ENCODE data around the gene IFIT1B.

The IFIT1B gene

GRCh38 chr10:89391907-89392756 is 14.3 kb downstream of the IFIT1B start, which contains the start of gene IFIT1:
Gene IFIT1 (plus strand): TSS chr10:89392623. CDS start chr10:89392713, 90 bp downstream.
- H3K4me1 ChIP-seq (ENCODE audit: control insufficient read depth, insufficient read depth, low read length) = 0 out of 2 replicates have a peak, but pooled peaks cover 4% of the 10 kb centered on the region
- TF ChIP-seq BCL6B (tag by site-specific recombination; IDR thresholded peaks at IDR 0.05) (peak; percentile 74; the same call in 1 of the 2 replicates), ZNF394 (tag by site-specific recombination; IDR thresholded peaks at IDR 0.05; ENCODE audit: borderline replicate concordance) (no peak), ZNF214 (tag by site-specific recombination; IDR thresholded peaks at IDR 0.05; ENCODE audit: borderline replicate concordance) (no peak), ZBTB8A (tag by site-specific recombination; IDR thresholded peaks at IDR 0.05) (no peak), KLF9 (tag by site-specific recombination; IDR thresholded peaks at IDR 0.05; ENCODE audit: low read depth) (peak; percentile 52), ZNF654 (tag by site-specific recombination; IDR thresholded peaks at IDR 0.05; ENCODE audit: low read depth) (0 out of 2 replicates have a peak, but pooled peaks have one; percentile 1), ZNF350 (tag by site-specific recombination; IDR thresholded peaks at IDR 0.05) (peak; percentile 64; the same call in 1 of the 2 replicates), PRDM10 (tag by site-specific recombination; IDR thresholded peaks at IDR 0.05) (peak; percentile 75), KLF10 (tag by site-specific recombination; IDR thresholded peaks at IDR 0.05) (peak; percentile 79), PATZ1 (tag by site-specific recombination; IDR thresholded peaks at IDR 0.05) (0 out of 2 replicates have a peak, but pooled peaks have one; percentile 22), ZNF660 (tag by site-specific recombination; IDR thresholded peaks at IDR 0.05) (0 out of 2 replicates have a peak, but pooled peaks have one; percentile 12), ZNF416 (tag by site-specific recombination; IDR thresholded peaks at IDR 0.05) (no peak), ZNF366 (tag by site-specific recombination; conservative IDR thresholded peaks at IDR 0.05) (0 out of 2 replicates have a peak, but pooled peaks have one; percentile 16), ZNF335 (tag by site-specific recombination; conservative IDR thresholded peaks at IDR 0.05) (0 out of 2 replicates have a peak, but pooled peaks have one; percentile 16), ZNF341 (tag by site-specific recombination; IDR thresholded peaks at IDR 0.05; ENCODE audit: low read depth) (peak; percentile 67), PRDM4 (tag by site-specific recombination; IDR thresholded peaks at IDR 0.05) (peak; percentile 89), ZXDB (tag by site-specific recombination; IDR thresholded peaks at IDR 0.05) (peak; percentile 25; the same call in 1 of the 2 replicates), PRDM1 (tag by site-specific recombination; IDR thresholded peaks at IDR 0.05) (peak; percentile 35; the same call in 1 of the 2 replicates)
- H3K4me3 ChIP-seq (ENCODE audit: low read depth, low read length) = peak within 1 kb of the TSS; percentile 74
- H3K36me3 ChIP-seq (ENCODE audit: control insufficient read depth in 2 of 2, insufficient read depth in 1 of 2, low read length in 2 of 2) = no peaks in the 10 kb centered on the region
- H3K27ac ChIP-seq (ENCODE audit: extremely low read depth, low read depth, low read length) = peak within 1 kb of the TSS; percentile 40; the same call in 1 of the 2 replicates
- CTCF ChIA-PET = interaction anchor here (0.6 to 1.7 kb wide), 9 partner anchors 22 to 413 kb away, joined by 3 to 5 read pairs (median 3); partner anchors contain the start of gene IFIT5
- H3K9me3 ChIP-seq (ENCODE audit: control insufficient read depth, insufficient read depth, low read depth, low read length) = no peaks in the 10 kb centered on the region
- POLR2A ChIA-PET = interaction anchor here (0.5 to 1.2 kb wide), 10 partner anchors 10 to 401 kb away, joined by 3 to 9 read pairs (median 3); partner anchors contain the start of gene LIPA
